Skeletal muscle tissue (tissue), 4 donors: Measurements from ENCODE around the gene ELANE. TPM values are rescaled to one million over a fixed set of nuclear protein-coding genes. Genes with fewer than 3 reads are reported as not detected.

Experiments
- H3K27ac ChIP-seq: one replicate; pipeline ENCODE4 v1.7.0; 2013; ENCODE audit warnings: mild to moderate bottlenecking, low read depth, low read length, inconsistent platforms
- H3K27me3 ChIP-seq, 3 donors: one replicate each; pipeline ENCODE4 v1.7.0; 2013; ENCODE audit warnings: low read length in 3 of 3; ENCODE audit not compliant: control insufficient read depth in 3 of 3, insufficient read depth in 3 of 3
- H3K36me3 ChIP-seq, 3 donors: one replicate each; pipeline ENCODE4 v1.7.0; 2013; ENCODE audit warnings: low read length in 3 of 3; ENCODE audit not compliant: control insufficient read depth in 3 of 3, insufficient read depth in 3 of 3
- H3K4me1 ChIP-seq, 3 donors: one replicate each; pipeline ENCODE4 v1.7.0; 2013; ENCODE audit warnings: low read length in 3 of 3, mild to moderate bottlenecking in 3 of 3; ENCODE audit not compliant: control insufficient read depth in 3 of 3, insufficient read depth in 3 of 3
- H3K4me3 ChIP-seq, 3 donors: one replicate each; pipeline ENCODE4 v1.7.0; 2013; ENCODE audit warnings: low read length in 3 of 3
- H3K9ac ChIP-seq, 3 donors: one replicate each; pipeline ENCODE4 v1.7.0; 2013; ENCODE audit warnings: low read length in 3 of 3, mild to moderate bottlenecking in 3 of 3, moderate library complexity in 2 of 3, low read depth in 1 of 3
- H3K9me3 ChIP-seq, 3 donors: one replicate each; pipeline ENCODE4 v1.7.0; 2013; ENCODE audit warnings: low read length in 3 of 3; ENCODE audit not compliant: control insufficient read depth in 3 of 3
- total RNA-seq: library from RNA; depleted of rRNA; stranded (reverse); fragments of >200 nt; gene quantifications from one replicate; pipeline ENCODE4 v1.2.3, GENCODE V29; 2014
- donor health status: Osteomylitis.

Gene ELANE
- total RNA-seq, 1 donor from 2014 or later: 0.52 TPM

- Histone ChIP-seq H3K27ac (no peak overlapping the region), H3K36me3 (peaks cover 60 to 74% (median 70%) of the 10 kb centered on the region in 3 donors), H3K9ac (no peak overlapping the region)
Observed at GRCh38 chr19:807627-808422, 44.3 kb upstream of the ELANE start.

GRCh38 chr19:808423-808775 is 43.7 kb upstream of the ELANE start:
- no peaks in the 10 kb centered on the region for H3K9me3 ChIP-seq
- H3K36me3 ChIP-seq: peaks cover 60 to 73% (median 67%) of the 10 kb centered on the region in 3 donors
- peaks cover 4 to 9% (median 5%) of the 10 kb centered on the region in 3 donors for H3K4me1 ChIP-seq
- H3K27me3 ChIP-seq: no peaks in the 10 kb centered on the region
- H3K9ac ChIP-seq: no peak overlapping the region
- H3K4me3 ChIP-seq: no peak overlapping the region
- no peak overlapping the region for H3K27ac ChIP-seq

More at GRCh38 chr19:807627-808422, 44.3 kb upstream of the ELANE start:
- Histone ChIP-seq H3K9me3 (no peaks in the 10 kb centered on the region), H3K27me3 (no peaks in the 10 kb centered on the region), H3K4me3 (no peak overlapping the region), H3K4me1 (peaks cover 9 to 15% (median 10%) of the 10 kb centered on the region in 3 donors)

- Histone ChIP-seq H3K27ac (no peak overlapping the region), H3K36me3 (peaks cover 49 to 54% (median 50%) of the 10 kb centered on the region in 3 donors), H3K9ac (no peak overlapping the region), H3K9me3 (no peaks in the 10 kb centered on the region), H3K4me3 (no peak overlapping the region), H3K27me3 (no peaks in the 10 kb centered on the region), H3K4me1 (no peaks in the 10 kb centered on the region)
Observed at GRCh38 chr19:810077-810855, 41.8 kb upstream of the ELANE start.

GRCh38 chr19:810883-811489 is 41.1 kb upstream of the ELANE start:
- Histone ChIP-seq H3K4me3 (no peak overlapping the region), H3K36me3 (peaks cover 42 to 49% (median 44%) of the 10 kb centered on the region in 3 donors), H3K9ac (no peak overlapping the region), H3K9me3 (no peaks in the 10 kb centered on the region), H3K4me1 (no peaks in the 10 kb centered on the region), H3K27me3 (no peaks in the 10 kb centered on the region), H3K27ac (no peak overlapping the region)

GRCh38 chr19:811506-812048 is 40.5 kb upstream of the ELANE start:
- Histone ChIP-seq H3K4me1 (no peaks in the 10 kb centered on the region), H3K36me3 (peaks cover 39 to 47% (median 41%) of the 10 kb centered on the region in 3 donors), H3K9ac (no peak overlapping the region), H3K27ac (no peak overlapping the region), H3K27me3 (no peaks in the 10 kb centered on the region), H3K4me3 (no peak overlapping the region), H3K9me3 (no peaks in the 10 kb centered on the region)

GRCh38 chr19:812049-812746 is 39.9 kb upstream of the ELANE start:
- Histone ChIP-seq H3K27me3 (no peaks in the 10 kb centered on the region), H3K4me3 (no peak overlapping the region), H3K36me3 (peaks cover 32 to 41% (median 35%) of the 10 kb centered on the region in 3 donors), H3K9me3 (no peaks in the 10 kb centered on the region), H3K27ac (no peak overlapping the region), H3K9ac (no peak overlapping the region), H3K4me1 (no peaks in the 10 kb centered on the region)

GRCh38 chr19:812747-813218 is 39.3 kb upstream of the ELANE start:
- Histone ChIP-seq H3K36me3 (peaks cover 27 to 36% (median 30%) of the 10 kb centered on the region in 3 donors), H3K27ac (no peak overlapping the region), H3K4me3 (no peak overlapping the region), H3K9ac (no peak overlapping the region), H3K4me1 (no peaks in the 10 kb centered on the region), H3K27me3 (no peaks in the 10 kb centered on the region), H3K9me3 (no peaks in the 10 kb centered on the region)

GRCh38 chr19:813219-814151 is 38.6 kb upstream of the ELANE start:
- Histone ChIP-seq H3K4me1 (no peaks in the 10 kb centered on the region), H3K27me3 (no peaks in the 10 kb centered on the region), H3K9me3 (no peaks in the 10 kb centered on the region), H3K36me3 (peaks cover 22 to 31% (median 25%) of the 10 kb centered on the region in 3 donors), H3K4me3 (no peak overlapping the region), H3K27ac (no peak overlapping the region), H3K9ac (no peak overlapping the region)
